H9 (cell line): ENCODE measurements around the gene ALOX5. TPM values are rescaled to one million over a fixed set of nuclear protein-coding genes. Genes with fewer than 3 reads are reported as not detected.

ENCODE experiments used
- DNase-seq: peaks from one replicate; pipeline ENCODE4 v3.0.0-alpha.2; 2017
- H2AFZ ChIP-seq: one replicate; pipeline ENCODE4 v1.6.1; 2013; ENCODE audit warnings: mild to moderate bottlenecking, low read length, control low read depth, moderate library complexity
- H2AK5ac ChIP-seq: 2 replicates; pipeline ENCODE4 v1.6.1; 2013; ENCODE audit warnings: low read length, control low read depth, mixed read lengths; ENCODE audit not compliant: insufficient read length
- H2BK120ac ChIP-seq: one replicate; pipeline ENCODE4 v1.6.1; 2013; ENCODE audit warnings: low read depth, mild to moderate bottlenecking, low read length, control low read depth, inconsistent platforms; ENCODE audit not compliant: poor library complexity, severe bottlenecking
- H2BK12ac ChIP-seq: 2 replicates; pipeline ENCODE4 v1.6.1; 2013; ENCODE audit warnings: low read length, control low read depth, mixed read lengths, low read depth; ENCODE audit not compliant: insufficient read length
- H2BK15ac ChIP-seq: 2 replicates; pipeline ENCODE4 v1.6.1; 2013; ENCODE audit warnings: low read depth, low read length, control low read depth
- H2BK20ac ChIP-seq: one replicate; pipeline ENCODE4 v1.6.1; 2013; ENCODE audit warnings: low read depth, mild to moderate bottlenecking, low read length, control low read depth, inconsistent platforms; ENCODE audit not compliant: poor library complexity, severe bottlenecking
- H2BK5ac ChIP-seq: 2 replicates; pipeline ENCODE4 v1.6.1; 2013; ENCODE audit warnings: low read length, control low read depth, mixed read lengths; ENCODE audit not compliant: insufficient read length
- H3K14ac ChIP-seq: 2 replicates; pipeline ENCODE4 v1.6.1; 2013; ENCODE audit warnings: low read length, control low read depth; ENCODE audit not compliant: insufficient read depth
- H3K18ac ChIP-seq: 2 replicates; pipeline ENCODE4 v1.6.1; 2013; ENCODE audit warnings: low read depth, mild to moderate bottlenecking, mixed read lengths, low read length, control low read depth; ENCODE audit not compliant: insufficient read length
- H3K23ac ChIP-seq: 2 replicates; pipeline ENCODE4 v1.6.1; 2013; ENCODE audit warnings: low read length, control low read depth, mixed read lengths, low read depth; ENCODE audit not compliant: insufficient read length
- H3K23me2 ChIP-seq: 2 replicates; pipeline ENCODE4 v1.6.1; 2013; ENCODE audit warnings: low read depth, mild to moderate bottlenecking, mixed read lengths, low read length, control low read depth; ENCODE audit not compliant: insufficient read length, poor library complexity, severe bottlenecking
- H3K27ac ChIP-seq: 2 replicates; pipeline ENCODE4 v1.5.1; 2013; ENCODE audit warnings: low read length, control low read depth, mixed read lengths, low read depth; ENCODE audit not compliant: insufficient read length
- H3K27me3 ChIP-seq: 2 replicates; pipeline ENCODE4 v1.6.1; 2013; ENCODE audit warnings: low read length, control low read depth, inconsistent platforms; ENCODE audit not compliant: insufficient read depth
- H3K4ac ChIP-seq: 2 replicates; pipeline ENCODE4 v1.6.1; 2013; ENCODE audit warnings: low read depth, mild to moderate bottlenecking, control low read depth, inconsistent platforms, low read length, moderate library complexity
- H3K4me1 ChIP-seq: 2 replicates; pipeline ENCODE4 v1.6.1; 2013; ENCODE audit warnings: low read length, control low read depth, inconsistent platforms; ENCODE audit not compliant: insufficient read depth
- H3K4me2 ChIP-seq: 2 replicates; pipeline ENCODE4 v1.6.1; 2013; ENCODE audit warnings: low read length, control low read depth, mixed read lengths; ENCODE audit not compliant: insufficient read length, insufficient read depth
- H3K56ac ChIP-seq: 2 replicates; pipeline ENCODE4 v1.6.1; 2013; ENCODE audit warnings: low read depth, mild to moderate bottlenecking, mixed read lengths, low read length, control low read depth; ENCODE audit not compliant: insufficient read length
- H3K79me1 ChIP-seq: 2 replicates; pipeline ENCODE4 v1.6.1; 2013; ENCODE audit warnings: low read depth, mild to moderate bottlenecking, moderate library complexity, low read length, control low read depth, inconsistent platforms; ENCODE audit not compliant: insufficient read depth, poor library complexity, severe bottlenecking
- H3K79me2 ChIP-seq: 2 replicates; pipeline ENCODE4 v1.6.1; 2013; ENCODE audit warnings: low read length, control low read depth, inconsistent platforms; ENCODE audit not compliant: insufficient read depth
- H3K9ac ChIP-seq: 2 replicates; pipeline ENCODE4 v1.6.1; 2013; ENCODE audit warnings: low read length, control low read depth, mixed read lengths; ENCODE audit not compliant: insufficient read length; ENCODE audit errors: extremely low read depth
- H3K9me3 ChIP-seq: one replicate; pipeline ENCODE4 v1.6.1; 2013; ENCODE audit warnings: low read depth, low read length, inconsistent platforms; ENCODE audit not compliant: control insufficient read depth
- H3T11ph ChIP-seq: one replicate; pipeline ENCODE4 v1.6.1; 2013; ENCODE audit warnings: mild to moderate bottlenecking, low read length, control low read depth, inconsistent platforms
- H4K20me1 ChIP-seq: one replicate; pipeline ENCODE4 v1.6.1; 2013; ENCODE audit not compliant: control insufficient read depth, insufficient read length, insufficient read depth
- H4K5ac ChIP-seq: 2 replicates; pipeline ENCODE4 v1.6.1; 2013; ENCODE audit warnings: low read depth, mild to moderate bottlenecking, mixed read lengths, low read length, control low read depth; ENCODE audit not compliant: insufficient read length
- H4K8ac ChIP-seq: replicated peaks from 2 replicates; pipeline ENCODE4 v1.6.1; 2013; ENCODE audit warnings: low read length, control low read depth, mixed read lengths, low read depth; ENCODE audit not compliant: insufficient read length
- H4K91ac ChIP-seq: 2 replicates; pipeline ENCODE4 v1.6.1; 2013; ENCODE audit warnings: low read depth, mild to moderate bottlenecking, moderate library complexity, mixed read lengths, low read length, control low read depth; ENCODE audit not compliant: insufficient read length
- H3K27ac Mint-ChIP-seq, 3 experiments: 2 replicates in 2 of 3; 3 replicates in 1 of 3; pipeline ENCODE4 v1.8.0; 2020 to 2021; ENCODE audit warnings: mixed read lengths in 3 of 3, mild to moderate bottlenecking in 1 of 3, moderate library complexity in 1 of 3
- H3K27me3 Mint-ChIP-seq: 2 replicates; pipeline ENCODE4 v1.8.0; 2021; ENCODE audit warnings: low read depth, mild to moderate bottlenecking, moderate library complexity, mixed read lengths
- H3K36me3 Mint-ChIP-seq, 3 experiments: 2 replicates in 2 of 3; 3 replicates in 1 of 3; pipeline ENCODE4 v1.8.0; 2020 to 2021; ENCODE audit warnings: low read depth in 3 of 3, mixed read lengths in 3 of 3; ENCODE audit not compliant: insufficient read depth in 1 of 3
- H3K4me1 Mint-ChIP-seq, 2 experiments: 2 replicates each; pipeline ENCODE4 v1.8.0; 2020; ENCODE audit warnings: mixed read lengths in 2 of 2
- H3K4me3 Mint-ChIP-seq, 2 experiments: 2 replicates in 1 of 2; 3 replicates in 1 of 2; pipeline ENCODE4 v1.8.0; 2020 to 2021; ENCODE audit warnings: mild to moderate bottlenecking in 2 of 2, mixed read lengths in 2 of 2, moderate library complexity in 1 of 2
- H3K9me3 Mint-ChIP-seq, 2 experiments: 2 replicates in 1 of 2; 3 replicates in 1 of 2; pipeline ENCODE4 v1.8.0; 2020; ENCODE audit warnings: mild to moderate bottlenecking in 2 of 2, mixed read lengths in 2 of 2, moderate library complexity in 1 of 2
- WGBS: extraction: QIAGEN DNeasy Blood & Tissue Kit; methylation state at CpG from one replicate; pipeline ENCODE4 v1.1.7; 2013; ENCODE audit warnings: missing lambda C conversion rate, low lambda C conversion rate, mixed read lengths; ENCODE audit not compliant: insufficient read length; ENCODE audit errors: extremely low coverage; 5-methylcytosine and 5-hydroxymethylcytosine counted together
- total RNA-seq: library from RNA; stranded (reverse); gene quantifications from 2 replicates; pipeline ENCODE4 v1.2.1, GENCODE V29; 2021
- TF ChIP-seq, protein P1 (sequence below): fragments of 200-600 bp; sonication (generic); conservative IDR thresholded peaks from 3 replicates; pipeline ENCODE4 v1.8.0; 2021; ENCODE audit warnings: antibody characterized with exemption, mild to moderate bottlenecking

The ALOX5 gene
- total RNA-seq, 1 experiment from 2014 or later, result 3.7 TPM

DNA sequence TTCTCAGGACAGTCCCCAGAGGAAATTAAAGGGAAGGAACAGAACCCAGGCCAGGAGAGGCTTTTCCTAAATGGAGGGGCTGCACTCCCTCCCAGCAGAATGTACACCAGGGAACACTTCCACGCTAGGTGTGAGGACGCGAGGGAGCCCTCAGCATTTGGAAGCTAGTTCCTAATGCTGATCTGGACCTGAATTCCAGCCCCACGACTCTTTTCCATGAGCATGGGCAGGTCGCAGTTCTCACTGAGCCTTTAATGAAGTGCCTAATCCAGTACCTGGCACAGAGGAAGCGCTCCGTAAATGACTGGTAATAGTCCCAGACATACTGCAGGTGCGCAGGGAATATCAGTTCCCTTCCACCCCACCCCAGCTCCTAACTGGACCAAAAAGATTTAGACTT lies 1.1 kb downstream of the ALOX5 start:
- Histone ChIP-seq H3K79me2 (no peaks in the 10 kb centered on the region), H3K4ac (no peak overlapping the region), H2AK5ac (no peak overlapping the region), H4K5ac (no peak overlapping the region), H4K8ac (no peak overlapping the region), H3K14ac (no peak overlapping the region), H3K23ac (no peak overlapping the region), H4K20me1 (no peaks in the 10 kb centered on the region), H3K9ac (no peak overlapping the region), H3K18ac (no peak overlapping the region), H3K4me1 (no peaks in the 10 kb centered on the region; the same call in 1 of the 2 replicates), H2BK12ac (no peak overlapping the region), H2BK20ac (no peak overlapping the region), H2AFZ (no peak overlapping the region), H3K79me1 (no peaks in the 10 kb centered on the region), H2BK120ac (no peak overlapping the region), H3K27me3 (peaks cover 15% of the 10 kb centered on the region; the same call in 1 of the 2 replicates), H4K91ac (no peak overlapping the region), H3K23me2 (peaks cover 12% of the 10 kb centered on the region), H3T11ph (no peak overlapping the region), H3K56ac (no peak overlapping the region), H3K9me3 (no peaks in the 10 kb centered on the region), H3K4me2 (peak overlapping the region; percentile 72), H2BK15ac (no peak overlapping the region), H3K27ac (no peak overlapping the region), H2BK5ac (no peak overlapping the region)
- no peaks in the 10 kb centered on the region for H3K9me3 Mint-ChIP-seq
- H3K27ac Mint-ChIP-seq, result no peak overlapping the region
- no peak for DNase-seq
- TF ChIP-seq, protein P1, sequence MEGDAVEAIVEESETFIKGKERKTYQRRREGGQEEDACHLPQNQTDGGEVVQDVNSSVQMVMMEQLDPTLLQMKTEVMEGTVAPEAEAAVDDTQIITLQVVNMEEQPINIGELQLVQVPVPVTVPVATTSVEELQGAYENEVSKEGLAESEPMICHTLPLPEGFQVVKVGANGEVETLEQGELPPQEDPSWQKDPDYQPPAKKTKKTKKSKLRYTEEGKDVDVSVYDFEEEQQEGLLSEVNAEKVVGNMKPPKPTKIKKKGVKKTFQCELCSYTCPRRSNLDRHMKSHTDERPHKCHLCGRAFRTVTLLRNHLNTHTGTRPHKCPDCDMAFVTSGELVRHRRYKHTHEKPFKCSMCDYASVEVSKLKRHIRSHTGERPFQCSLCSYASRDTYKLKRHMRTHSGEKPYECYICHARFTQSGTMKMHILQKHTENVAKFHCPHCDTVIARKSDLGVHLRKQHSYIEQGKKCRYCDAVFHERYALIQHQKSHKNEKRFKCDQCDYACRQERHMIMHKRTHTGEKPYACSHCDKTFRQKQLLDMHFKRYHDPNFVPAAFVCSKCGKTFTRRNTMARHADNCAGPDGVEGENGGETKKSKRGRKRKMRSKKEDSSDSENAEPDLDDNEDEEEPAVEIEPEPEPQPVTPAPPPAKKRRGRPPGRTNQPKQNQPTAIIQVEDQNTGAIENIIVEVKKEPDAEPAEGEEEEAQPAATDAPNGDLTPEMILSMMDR, result no peak
- WGBS, result no CpG with 5 or more reads among the region's 8 CpGs
- peaks cover 71% of the 10 kb centered on the region for H3K27me3 Mint-ChIP-seq
- peak overlapping the region; percentile 58 to 66; a peak in 4 of 5 replicates for H3K4me3 Mint-ChIP-seq
- H3K4me1 Mint-ChIP-seq, result peaks cover 14 to 23% of the 10 kb centered on the region in 2 experiments
- H3K36me3 Mint-ChIP-seq, result no peaks in the 10 kb centered on the region; a peak in 1 of 7 replicates
